Liver (tissue), 3 donors: ENCODE data around the gene EOMES.

Experiments
- CTCF ChIP-seq: fragments of 150-350 bp; IDR thresholded peaks from 2 replicates; pipeline ENCODE4 v1.5.1; 2017; ENCODE audit warnings: improper control_type of control experiment, low read depth, low read length; ENCODE audit not compliant: missing input control
- FOXA1 ChIP-seq: IDR thresholded peaks from 2 replicates; pipeline ENCODE4 v1.6.1; 2016; ENCODE audit warnings: antibody characterized with exemption
- RAD21 ChIP-seq, 2 donors: IDR thresholded peaks; 2 replicates each; pipeline ENCODE4 v1.6.1; 2016; ENCODE audit warnings: antibody characterized with exemption in 2 of 2, mild to moderate bottlenecking in 2 of 2
- YY1 ChIP-seq: IDR thresholded peaks from 2 replicates; pipeline ENCODE4 v1.6.1; 2016; ENCODE audit warnings: antibody characterized with exemption, mild to moderate bottlenecking
- ZBTB33 ChIP-seq: IDR thresholded peaks from 2 replicates; pipeline ENCODE4 v1.6.1; 2016; ENCODE audit warnings: antibody characterized with exemption
- donor health status: healthy.
- donor health status: healthy.

- no peak for TF ChIP-seq RAD21 (IDR thresholded peaks at IDR 0.05)
- no peak for TF ChIP-seq CTCF
- TF ChIP-seq YY1: no peak
- no peak for TF ChIP-seq ZBTB33
- no peak for TF ChIP-seq FOXA1
These were observed 44.9 kb upstream of the EOMES start for GRCh38 chr3:27767000-27767399.
